ENCODE measurements around the gene KCTD5. TPM values are rescaled to one million over a fixed set of nuclear protein-coding genes. Genes with fewer than 3 reads are reported as not detected.

KCTD5 gene
- total RNA-seq, 5 donors from 2014 or later (not counting 1 experiment from before 2014, with no cell fraction given) = 19.5 to 29.1 (median 26.3) TPM

GRCh38 chr16:2702871-2703745 lies 20.8 kb downstream of the KCTD5 start:
- ChIA-PET CTCF (no interaction called here), POLR2A (no interaction called here)
- H3K9me3 ChIP-seq = no peaks in the 10 kb centered on the region
- WGBS (ENCODE audit: insufficient coverage) = 96% methylated on average over 26 of the region's 28 CpGs
- Mint-ChIP-seq H3K27ac (no peak overlapping the region), H3K9me3 (no peaks in the 10 kb centered on the region), H3K36me3 (peaks cover 8% of the 10 kb centered on the region), H3K4me1 (no peaks in the 10 kb centered on the region), H3K27me3 (no peaks in the 10 kb centered on the region), H3K4me3 (no peak overlapping the region)
- DNase-seq = no peak
- no peak overlapping the region for H3K4me3 ChIP-seq (ENCODE audit: control insufficient read depth in 1 of 2, extremely low read depth in 1 of 2, low read length in 1 of 2)
- H3K36me3 ChIP-seq (ENCODE audit: control insufficient read depth in 2 of 2, extremely low read depth in 1 of 2, insufficient read depth in 1 of 2, low read length in 1 of 2) = peaks cover 28 to 81% of the 10 kb centered on the region in 2 donors
- no peaks in the 10 kb centered on the region for H3K27me3 ChIP-seq (replicated peaks in 1 of 2; ENCODE audit: control insufficient read depth in 2 of 2, extremely low read depth in 1 of 2, insufficient read depth in 2 of 2, low read length in 1 of 2)
- H3K27ac ChIP-seq (ENCODE audit: low read length) = no peak overlapping the region
- no peak for ATAC-seq (replicated peaks in 1 of 4)
- H3K4me1 ChIP-seq (ENCODE audit: control insufficient read depth in 1 of 2, extremely low read depth in 1 of 2, insufficient read depth in 2 of 2, low read length in 2 of 2) = no peaks in the 10 kb centered on the region

GRCh38 chr16:2704166-2704982 lies 22.1 kb downstream of the KCTD5 start:
- 98% methylated on average over 26 of the region's 33 CpGs for WGBS (ENCODE audit: insufficient coverage)
- ChIA-PET POLR2A (no interaction called here), CTCF (no interaction called here)
- H3K27ac Mint-ChIP-seq = no peak overlapping the region
- Histone ChIP-seq H3K4me3 (ENCODE audit: control insufficient read depth in 1 of 2, extremely low read depth in 1 of 2, low read length in 1 of 2) (no peak overlapping the region), H3K27ac (ENCODE audit: low read length) (no peak overlapping the region), H3K36me3 (ENCODE audit: control insufficient read depth in 2 of 2, extremely low read depth in 1 of 2, insufficient read depth in 1 of 2, low read length in 1 of 2) (peaks cover 26 to 79% of the 10 kb centered on the region in 2 donors), H3K27me3 (replicated peaks in 1 of 2; ENCODE audit: control insufficient read depth in 2 of 2, extremely low read depth in 1 of 2, insufficient read depth in 2 of 2, low read length in 1 of 2) (no peaks in the 10 kb centered on the region), H3K9me3 (no peaks in the 10 kb centered on the region), H3K4me1 (ENCODE audit: control insufficient read depth in 1 of 2, extremely low read depth in 1 of 2, insufficient read depth in 2 of 2, low read length in 2 of 2) (no peaks in the 10 kb centered on the region)
- H3K4me3 Mint-ChIP-seq = no peak overlapping the region
- no peaks in the 10 kb centered on the region for H3K4me1 Mint-ChIP-seq
- ATAC-seq (replicated peaks in 1 of 4) (no peak), DNase-seq (peak in 1 of 35 experiments; percentile 3)
- H3K9me3 Mint-ChIP-seq = no peaks in the 10 kb centered on the region
- no peaks in the 10 kb centered on the region for H3K27me3 Mint-ChIP-seq
- peaks cover 10% of the 10 kb centered on the region for H3K36me3 Mint-ChIP-seq

DNA sequence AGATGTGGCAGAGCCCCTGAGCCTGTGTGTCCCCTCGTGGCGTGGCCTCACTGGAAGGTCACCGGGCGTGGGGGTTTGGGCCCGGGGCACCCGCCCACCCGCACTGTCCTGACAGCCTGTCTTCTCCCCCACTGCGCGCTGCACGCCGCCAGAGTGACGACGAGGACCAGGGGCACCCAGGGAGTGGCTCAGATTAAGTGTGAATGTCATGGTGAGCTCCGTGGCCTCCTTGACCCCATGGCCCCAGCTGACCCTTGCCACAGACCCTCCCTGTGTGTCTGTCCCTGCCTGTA lies 22.6 kb downstream of the KCTD5 start:
- CTCF ChIA-PET = no interaction called here
- no peaks in the 10 kb centered on the region for H3K4me1 Mint-ChIP-seq
- POLR2A ChIA-PET = no interaction called here
- peaks cover 0 to 1% of the 10 kb centered on the region in 2 experiments for H3K4me1 ChIP-seq (ENCODE audit: control insufficient read depth in 1 of 2, extremely low read depth in 1 of 2, insufficient read depth in 2 of 2, low read length in 2 of 2)
- no peaks in the 10 kb centered on the region for H3K9me3 ChIP-seq
- H3K36me3 Mint-ChIP-seq = peaks cover 8% of the 10 kb centered on the region
- no peak overlapping the region for H3K27ac Mint-ChIP-seq
- no peak overlapping the region for H3K4me3 Mint-ChIP-seq
- H3K4me3 ChIP-seq (ENCODE audit: control insufficient read depth in 1 of 2, extremely low read depth in 1 of 2, low read length in 1 of 2) = no peak overlapping the region
- DNase-seq (no peak), ATAC-seq (replicated peaks in 1 of 4) (no peak)
- H3K9me3 Mint-ChIP-seq = no peaks in the 10 kb centered on the region
- H3K36me3 ChIP-seq (ENCODE audit: control insufficient read depth in 2 of 2, extremely low read depth in 1 of 2, insufficient read depth in 1 of 2, low read length in 1 of 2) = peaks cover 29 to 74% of the 10 kb centered on the region in 2 donors
- 99% methylated on average over 11 of the region's 14 CpGs for WGBS (ENCODE audit: insufficient coverage)
- no peak overlapping the region for H3K27ac ChIP-seq (ENCODE audit: low read length)
- H3K27me3 ChIP-seq (replicated peaks in 1 of 2; ENCODE audit: control insufficient read depth in 2 of 2, extremely low read depth in 1 of 2, insufficient read depth in 2 of 2, low read length in 1 of 2) = no peaks in the 10 kb centered on the region
- H3K27me3 Mint-ChIP-seq = no peaks in the 10 kb centered on the region

GRCh38 chr16:2705351-2705750 lies 23.0 kb downstream of the KCTD5 start:
- ChIA-PET CTCF (no interaction called here), POLR2A (no interaction called here)
- Mint-ChIP-seq H3K4me1 (no peaks in the 10 kb centered on the region), H3K9me3 (no peaks in the 10 kb centered on the region), H3K27me3 (no peaks in the 10 kb centered on the region), H3K27ac (no peak overlapping the region), H3K36me3 (peaks cover 8% of the 10 kb centered on the region), H3K4me3 (no peak overlapping the region)
- Histone ChIP-seq H3K4me3 (ENCODE audit: control insufficient read depth in 1 of 2, extremely low read depth in 1 of 2, low read length in 1 of 2) (no peak overlapping the region), H3K27ac (ENCODE audit: low read length) (no peak overlapping the region), H3K36me3 (ENCODE audit: control insufficient read depth in 2 of 2, extremely low read depth in 1 of 2, insufficient read depth in 1 of 2, low read length in 1 of 2) (peaks cover 26 to 70% of the 10 kb centered on the region in 2 donors), H3K4me1 (ENCODE audit: control insufficient read depth in 1 of 2, extremely low read depth in 1 of 2, insufficient read depth in 2 of 2, low read length in 2 of 2) (peaks cover 0 to 4% of the 10 kb centered on the region in 2 experiments), H3K9me3 (no peaks in the 10 kb centered on the region), H3K27me3 (replicated peaks in 1 of 2; ENCODE audit: control insufficient read depth in 2 of 2, extremely low read depth in 1 of 2, insufficient read depth in 2 of 2, low read length in 1 of 2) (no peaks in the 10 kb centered on the region)
- ATAC-seq (replicated peaks in 1 of 4) (no peak), DNase-seq (no peak)
- 97% methylated on average over 9 of the region's 10 CpGs for WGBS (ENCODE audit: insufficient coverage)

DNA sequence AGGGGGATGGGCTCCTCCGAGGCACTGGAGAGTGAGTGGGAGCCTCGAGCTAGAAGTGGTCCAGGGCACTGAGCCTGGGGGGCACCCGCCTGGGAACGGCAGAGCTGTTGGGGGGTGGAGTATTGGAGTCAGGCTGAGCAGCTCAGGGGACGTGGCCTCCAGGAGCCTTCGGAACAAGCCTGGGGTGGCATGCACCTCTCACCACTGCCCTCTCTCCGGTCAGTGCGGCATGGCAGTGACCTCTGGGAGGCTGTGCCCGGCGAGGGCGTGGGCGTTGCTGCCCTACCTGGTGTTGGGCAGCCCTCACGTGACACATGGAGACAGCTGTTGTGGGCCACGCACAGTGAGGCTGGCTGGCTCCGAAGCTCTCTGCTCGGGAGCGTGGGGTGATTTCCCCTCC lies 23.8 kb downstream of the KCTD5 start:
- Histone ChIP-seq H3K27me3 (replicated peaks in 1 of 2; ENCODE audit: control insufficient read depth in 2 of 2, extremely low read depth in 1 of 2, insufficient read depth in 2 of 2, low read length in 1 of 2) (no peaks in the 10 kb centered on the region), H3K27ac (ENCODE audit: low read length) (no peak overlapping the region), H3K9me3 (no peaks in the 10 kb centered on the region), H3K36me3 (ENCODE audit: control insufficient read depth in 2 of 2, extremely low read depth in 1 of 2, insufficient read depth in 1 of 2, low read length in 1 of 2) (peaks cover 20 to 63% of the 10 kb centered on the region in 2 donors), H3K4me1 (ENCODE audit: control insufficient read depth in 1 of 2, extremely low read depth in 1 of 2, insufficient read depth in 2 of 2, low read length in 2 of 2) (peaks cover 0 to 4% of the 10 kb centered on the region in 2 experiments), H3K4me3 (ENCODE audit: control insufficient read depth in 1 of 2, extremely low read depth in 1 of 2, low read length in 1 of 2) (no peak overlapping the region)
- peaks cover 0 to under 1% (median 0%) of the 10 kb centered on the region in 3 donors for H3K4me1 Mint-ChIP-seq
- no peak overlapping the region for H3K4me3 Mint-ChIP-seq
- H3K27ac Mint-ChIP-seq = no peak overlapping the region
- 93% methylated on average over 12 of the region's 17 CpGs for WGBS (ENCODE audit: insufficient coverage)
- no peaks in the 10 kb centered on the region for H3K27me3 Mint-ChIP-seq
- CTCF ChIA-PET = no interaction called here
- H3K9me3 Mint-ChIP-seq = no peaks in the 10 kb centered on the region
- POLR2A ChIA-PET = no interaction called here
- DNase-seq = no peak
- ATAC-seq (replicated peaks in 1 of 4) = no peak
- peaks cover 8% of the 10 kb centered on the region for H3K36me3 Mint-ChIP-seq

- Histone ChIP-seq H3K9me3 (no peaks in the 10 kb centered on the region), H3K27ac (ENCODE audit: low read length) (no peak overlapping the region), H3K36me3 (ENCODE audit: control insufficient read depth in 2 of 2, extremely low read depth in 1 of 2, insufficient read depth in 1 of 2, low read length in 1 of 2) (peaks cover 20 to 57% of the 10 kb centered on the region in 2 donors), H3K27me3 (replicated peaks in 1 of 2; ENCODE audit: control insufficient read depth in 2 of 2, extremely low read depth in 1 of 2, insufficient read depth in 2 of 2, low read length in 1 of 2) (no peaks in the 10 kb centered on the region), H3K4me1 (ENCODE audit: control insufficient read depth in 1 of 2, extremely low read depth in 1 of 2, insufficient read depth in 2 of 2, low read length in 2 of 2) (peaks cover 0 to 4% of the 10 kb centered on the region in 2 experiments), H3K4me3 (ENCODE audit: control insufficient read depth in 1 of 2, extremely low read depth in 1 of 2, low read length in 1 of 2) (no peak overlapping the region)
- Mint-ChIP-seq H3K4me1 (peaks cover 0 to 1% (median 0%) of the 10 kb centered on the region in 3 donors), H3K36me3 (peaks cover 8% of the 10 kb centered on the region), H3K27me3 (no peaks in the 10 kb centered on the region), H3K27ac (no peak overlapping the region), H3K4me3 (no peak overlapping the region), H3K9me3 (no peaks in the 10 kb centered on the region)
- DNase-seq (no peak), ATAC-seq (replicated peaks in 1 of 4) (no peak)
- ChIA-PET CTCF (no interaction called here), POLR2A (no interaction called here)
- 94% methylated on average over 14 of the region's 22 CpGs for WGBS (ENCODE audit: insufficient coverage)
These were observed 24.4 kb downstream of the KCTD5 start for GRCh38 chr16:2706611-2707311.

All from T-cell (primary cell).